ENCODE data around the gene ECHS1.
A peak's percentile ranks its signal among the peaks of the same experiment; 100 is the strongest.
"Not testable (repeated sequence)": the region's sequence is repeated elsewhere in the genome, so short reads cannot be mapped to it uniquely, and the experiment has no call there.

Gene ECHS1

GRCh38 chr10:133337370-133337725 is 35.8 kb downstream of the ECHS1 start:
- no peak for DNase-seq

- no peak for DNase-seq
Observed at GRCh38 chr10:133336577-133337369, 36.4 kb downstream of the ECHS1 start, which contains the start of gene CALY. TSS of gene CALY (minus strand) at chr10:133336896. CDS start at chr10:133328989, 7,907 bp downstream.

- no peak for DNase-seq
Observed at GRCh38 chr10:133336118-133336576, 37.0 kb downstream of the ECHS1 start.

GRCh38 chr10:133335246-133336117 is 37.7 kb downstream of the ECHS1 start:
- peak; percentile 51 for DNase-seq

GRCh38 chr10:133334503-133335245 is 38.5 kb downstream of the ECHS1 start:
- no peak for DNase-seq

- DNase-seq = no peak
Observed at GRCh38 chr10:133332936-133333699, 40.0 kb downstream of the ECHS1 start.

GRCh38 chr10:133329491-133330202 is 43.5 kb downstream of the ECHS1 start:
- peak; percentile 86 for DNase-seq

- DNase-seq = no peak
Observed at GRCh38 chr10:133328358-133329343, 44.5 kb downstream of the ECHS1 start.

GRCh38 chr10:133327651-133328357 is 45.4 kb downstream of the ECHS1 start:
- no peak for DNase-seq

GRCh38 chr10:133326745-133327650 is 46.2 kb downstream of the ECHS1 start:
- DNase-seq = no peak

GRCh38 chr10:133326223-133326551 is 47.0 kb downstream of the ECHS1 start:
- DNase-seq = no peak

- DNase-seq = no peak
Observed at GRCh38 chr10:133325440-133326222, 47.5 kb downstream of the ECHS1 start.

GRCh38 chr10:133324857-133325260 is 48.3 kb downstream of the ECHS1 start:
- DNase-seq = no peak

- peak; percentile 50 for DNase-seq
Observed at GRCh38 chr10:133324198-133324792, 48.9 kb downstream of the ECHS1 start.

- DNase-seq = not testable (repeated sequence)
Observed at GRCh38 chr10:133322064-133322709, 51.0 kb downstream of the ECHS1 start.

- not testable (repeated sequence) for DNase-seq
Observed at GRCh38 chr10:133320852-133321422, 52.2 kb downstream of the ECHS1 start.
